ENCODE data around the gene TSC2. TPM values are rescaled to one million over a fixed set of nuclear protein-coding genes. Genes with fewer than 3 reads are reported as not detected.

TSC2 gene
- total and polyA plus RNA-seq, 4 donors, result 23.3 to 51.2 (median 28.7) TPM

- Histone ChIP-seq H3K27me3 (ENCODE audit: control insufficient read depth in 4 of 4, insufficient read depth in 4 of 4, low read length in 3 of 4) (no peaks in the 10 kb centered on the region), H3K4me1 (ENCODE audit: control insufficient read depth in 4 of 4, insufficient read depth in 4 of 4, low read length in 3 of 4) (peaks cover 2 to 10% (median 6%) of the 10 kb centered on the region in 4 donors), H3K9ac (ENCODE audit: low read depth in 1 of 2, low read length in 2 of 2) (no peak overlapping the region), H3K36me3 (ENCODE audit: control insufficient read depth in 4 of 4, insufficient read depth in 3 of 4, low read depth in 1 of 4, low read length in 3 of 4) (peaks cover 6 to 50% (median 15%) of the 10 kb centered on the region in 4 donors), H3K9me3 (ENCODE audit: control insufficient read depth in 4 of 4, low read length in 3 of 4) (no peaks in the 10 kb centered on the region), H3K27ac (ENCODE audit: low read depth in 1 of 2, low read length in 2 of 2) (no peak overlapping the region), H3K4me3 (ENCODE audit: low read depth in 1 of 3, low read length in 3 of 3) (no peak overlapping the region)
- WGBS, result 93% methylated on average over 17 of the region's 17 CpGs
- TF ChIP-seq TAF1 (conservative IDR thresholded peaks at IDR 0.05) (no peak), HNF4G (IDR thresholded peaks at IDR 0.05) (no peak), NR2F2 (IDR thresholded peaks at IDR 0.05) (no peak), JUND (IDR thresholded peaks at IDR 0.05) (no peak), SP1 (IDR thresholded peaks at IDR 0.05) (no peak), MAX (IDR thresholded peaks at IDR 0.05) (no peak)
- no peak for DNase-seq (ENCODE audit: low spot score)
These were observed 12.6 kb downstream of the TSC2 start for GRCh38 chr16:2060346-2060745.

GRCh38 chr16:2061023-2061422 is 13.2 kb downstream of the TSC2 start:
- peaks cover 0 to 7% (median 4%) of the 10 kb centered on the region in 4 donors for H3K4me1 ChIP-seq (ENCODE audit: control insufficient read depth in 4 of 4, insufficient read depth in 4 of 4, low read length in 3 of 4)
- no peaks in the 10 kb centered on the region for H3K27me3 ChIP-seq (ENCODE audit: control insufficient read depth in 4 of 4, insufficient read depth in 4 of 4, low read length in 3 of 4)
- no peak overlapping the region for H3K4me3 ChIP-seq (ENCODE audit: low read depth in 1 of 3, low read length in 3 of 3)
- WGBS, result 95% methylated on average over 18 of the region's 18 CpGs
- DNase-seq (ENCODE audit: low spot score), result no peak
- peaks cover 9 to 57% (median 20%) of the 10 kb centered on the region in 4 donors for H3K36me3 ChIP-seq (ENCODE audit: control insufficient read depth in 4 of 4, insufficient read depth in 3 of 4, low read depth in 1 of 4, low read length in 3 of 4)
- no peak overlapping the region for H3K27ac ChIP-seq (ENCODE audit: low read depth in 1 of 2, low read length in 2 of 2)
- TF ChIP-seq REST (IDR thresholded peaks at IDR 0.05) (no peak), JUND (IDR thresholded peaks at IDR 0.05) (no peak), EGR1 (IDR thresholded peaks at IDR 0.05; ENCODE audit: low read depth in 2 of 2) (no peak), RAD21 (IDR thresholded peaks at IDR 0.05) (no peak), HNF4A (conservative IDR thresholded peaks at IDR 0.05) (no peak), RXRA (IDR thresholded peaks at IDR 0.05) (no peak), NR2F2 (IDR thresholded peaks at IDR 0.05) (no peak)
- H3K9ac ChIP-seq (ENCODE audit: low read depth in 1 of 2, low read length in 2 of 2), result no peak overlapping the region
- no peaks in the 10 kb centered on the region for H3K9me3 ChIP-seq (ENCODE audit: control insufficient read depth in 4 of 4, low read length in 3 of 4)

GRCh38 chr16:2061526-2061925 is 13.7 kb downstream of the TSC2 start:
- 88% methylated on average over 13 of the region's 13 CpGs for WGBS
- H3K36me3 ChIP-seq (ENCODE audit: control insufficient read depth in 4 of 4, insufficient read depth in 3 of 4, low read depth in 1 of 4, low read length in 3 of 4), result peaks cover 9 to 62% (median 22%) of the 10 kb centered on the region in 4 donors
- TF ChIP-seq SP1 (IDR thresholded peaks at IDR 0.05) (no peak), TAF1 (conservative IDR thresholded peaks at IDR 0.05) (no peak), HNF4G (IDR thresholded peaks at IDR 0.05) (no peak), REST (IDR thresholded peaks at IDR 0.05) (no peak), RAD21 (IDR thresholded peaks at IDR 0.05) (no peak), GABPA (IDR thresholded peaks at IDR 0.05 in 1 of 2, conservative IDR thresholded peaks at IDR 0.05 in 1 of 2) (no peak), HNF4A (conservative IDR thresholded peaks at IDR 0.05) (no peak), MAX (IDR thresholded peaks at IDR 0.05) (no peak), CTCF (IDR thresholded peaks at IDR 0.05; ENCODE audit: low read depth, low read length, missing input control) (no peak), ATF3 (IDR thresholded peaks at IDR 0.05) (no peak), NR2F2 (IDR thresholded peaks at IDR 0.05) (no peak), FOXA1 (IDR thresholded peaks at IDR 0.05) (no peak), EGR1 (IDR thresholded peaks at IDR 0.05; ENCODE audit: low read depth in 2 of 2) (no peak), RXRA (IDR thresholded peaks at IDR 0.05) (no peak), JUND (IDR thresholded peaks at IDR 0.05) (no peak), YY1 (IDR thresholded peaks at IDR 0.05) (no peak)

More at GRCh38 chr16:2061526-2061925, 13.7 kb downstream of the TSC2 start:
- Histone ChIP-seq H3K27ac (ENCODE audit: low read depth in 1 of 2, low read length in 2 of 2) (no peak overlapping the region), H3K9ac (ENCODE audit: low read depth in 1 of 2, low read length in 2 of 2) (no peak overlapping the region), H3K9me3 (ENCODE audit: control insufficient read depth in 4 of 4, low read length in 3 of 4) (no peaks in the 10 kb centered on the region), H3K4me3 (ENCODE audit: low read depth in 1 of 3, low read length in 3 of 3) (no peak overlapping the region), H3K27me3 (ENCODE audit: control insufficient read depth in 4 of 4, insufficient read depth in 4 of 4, low read length in 3 of 4) (no peaks in the 10 kb centered on the region), H3K4me1 (ENCODE audit: control insufficient read depth in 4 of 4, insufficient read depth in 4 of 4, low read length in 3 of 4) (peaks cover 0 to 7% (median 4%) of the 10 kb centered on the region in 4 donors)
- no peak for DNase-seq (ENCODE audit: low spot score)

Data from liver (tissue), 9 donors.